ENCODE measurements around the gene TENT4A.
"Not testable (repeated sequence)": the region's sequence is repeated elsewhere in the genome, so short reads cannot be mapped to it uniquely, and the experiment has no call there.

TENT4A gene

DNA sequence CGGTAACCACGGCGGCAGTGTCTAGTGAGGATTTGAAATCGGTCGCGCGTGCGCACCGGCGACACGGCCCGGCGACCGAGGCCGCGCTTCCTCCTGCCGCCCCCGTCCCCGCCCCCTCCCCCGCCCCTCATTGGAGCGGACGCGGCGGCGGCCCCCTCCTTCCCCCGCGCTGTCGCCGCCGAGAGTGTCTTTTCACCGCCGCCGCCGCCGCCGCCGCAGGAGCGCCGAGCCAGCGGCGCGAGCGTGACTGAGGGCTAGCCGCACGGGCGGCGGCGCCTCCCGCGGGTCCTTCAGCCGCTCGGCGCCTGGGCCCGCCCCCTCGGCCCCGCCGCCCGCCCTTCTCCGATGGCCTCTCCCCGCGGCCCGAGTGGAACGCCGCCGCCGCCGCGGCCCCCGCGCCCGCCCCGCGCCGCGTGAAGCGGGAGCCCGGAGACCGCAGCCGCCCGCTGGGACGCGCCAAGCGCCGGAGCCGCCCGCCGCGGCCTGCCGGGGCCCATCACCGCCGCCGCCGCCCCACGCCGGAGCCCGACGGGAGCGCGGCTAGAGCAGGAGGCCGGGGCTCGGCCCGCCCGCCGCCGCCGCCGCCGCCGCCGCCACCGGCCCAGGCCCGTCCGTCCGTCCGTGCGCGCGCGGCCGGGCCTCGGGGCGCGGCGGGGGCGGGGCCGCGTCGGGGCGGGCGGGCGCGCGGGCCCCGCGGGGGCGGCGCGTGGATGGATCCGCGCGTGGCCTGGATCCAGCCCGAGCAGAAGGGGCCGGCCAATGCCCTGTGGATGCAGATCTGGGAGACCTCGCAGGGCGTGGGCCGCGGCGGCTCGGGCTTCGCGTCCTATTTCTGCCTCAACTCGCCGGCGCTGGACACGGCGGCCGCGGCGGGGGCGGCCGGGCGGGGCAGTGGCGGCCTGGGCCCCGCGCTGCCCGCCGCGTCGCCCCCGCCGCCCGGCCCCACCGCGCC, at the start of gene TENT4A:
Gene TENT4A (plus strand): TSS at position 159 of the 952 bp plus-strand sequence. CDS start 552 bp downstream, at position 711.
- DNase-seq: no peak

DNA sequence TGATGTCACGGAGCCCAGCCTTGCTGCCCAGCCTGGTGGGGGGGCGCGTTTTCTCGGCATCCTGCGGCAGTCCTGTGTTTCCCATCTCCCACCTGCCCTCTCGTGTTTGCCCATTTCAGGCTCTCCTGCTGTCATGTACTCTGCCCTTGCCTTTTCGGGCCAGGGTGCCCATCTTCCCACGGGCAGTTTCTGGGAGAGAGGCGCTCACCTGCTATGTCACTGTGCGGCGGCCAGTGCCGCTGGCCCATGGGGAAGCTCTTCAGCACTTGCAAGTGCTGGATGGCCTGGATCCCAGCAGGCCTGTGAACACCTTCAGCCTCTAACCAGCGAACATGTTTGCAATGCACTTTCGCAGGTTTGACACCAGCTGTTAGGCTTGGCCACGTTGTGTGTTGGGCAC, 46.5 kb upstream of the TENT4A start:
- DNase-seq: no peak

DNA sequence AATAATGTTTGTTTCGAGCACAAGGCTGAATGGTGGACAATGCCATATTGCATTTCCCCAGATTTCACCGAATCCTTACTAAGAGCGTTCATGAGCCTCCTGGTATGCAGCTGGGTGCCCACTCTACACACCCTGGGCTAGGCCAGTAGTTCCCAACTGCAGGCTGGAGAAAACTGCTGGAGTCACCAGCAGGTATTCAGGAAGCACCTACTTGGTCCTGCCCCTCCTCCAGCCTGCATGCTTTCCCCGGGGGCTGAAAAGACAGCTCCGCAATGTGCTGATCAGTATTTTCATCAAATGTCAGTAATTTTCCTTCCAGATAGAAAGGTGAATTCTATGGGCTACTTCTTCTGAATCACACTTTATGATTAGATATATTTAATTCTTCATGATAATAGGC, 45.6 kb upstream of the TENT4A start:
- DNase-seq: no peak

DNA sequence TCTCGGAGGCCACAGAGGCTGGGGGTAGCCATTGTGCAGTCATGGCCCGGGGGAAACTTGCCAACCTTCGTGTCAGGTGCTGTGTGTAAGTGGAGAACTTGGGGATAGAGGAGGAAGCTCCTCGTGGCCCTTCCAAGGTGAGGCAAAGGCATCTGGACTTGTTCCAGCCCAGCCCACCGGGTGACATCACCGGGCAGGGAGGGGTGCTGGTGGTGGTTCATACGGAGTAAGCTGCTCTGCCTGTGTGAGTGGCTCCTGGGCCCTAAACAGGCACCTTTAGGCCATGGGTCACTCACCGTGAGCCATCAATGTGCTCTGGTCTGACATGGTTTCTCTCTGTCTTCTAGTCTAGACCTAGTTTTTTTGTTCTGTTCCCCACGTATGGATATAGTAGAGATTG, 44.5 kb upstream of the TENT4A start:
- DNase-seq: not testable (repeated sequence)

DNA sequence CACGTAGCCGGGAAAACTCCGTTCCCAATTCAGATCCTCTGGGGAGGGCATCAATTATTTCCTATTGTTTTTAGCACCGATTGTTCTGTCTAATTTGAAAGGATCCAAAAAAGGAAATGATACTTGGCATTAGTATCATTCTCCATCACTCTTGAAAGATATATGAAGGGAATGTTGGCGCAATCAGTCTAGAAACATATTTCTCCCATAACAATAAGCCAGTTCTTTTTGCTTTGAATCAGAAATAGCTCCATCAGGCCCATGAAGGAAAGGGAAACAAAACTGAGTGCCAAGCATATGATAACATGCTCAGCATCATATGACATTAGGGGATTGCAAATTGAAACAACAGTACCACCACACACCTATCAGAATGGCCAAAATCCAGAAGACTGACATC, 40.2 kb upstream of the TENT4A start:
- no peak for DNase-seq

DNA sequence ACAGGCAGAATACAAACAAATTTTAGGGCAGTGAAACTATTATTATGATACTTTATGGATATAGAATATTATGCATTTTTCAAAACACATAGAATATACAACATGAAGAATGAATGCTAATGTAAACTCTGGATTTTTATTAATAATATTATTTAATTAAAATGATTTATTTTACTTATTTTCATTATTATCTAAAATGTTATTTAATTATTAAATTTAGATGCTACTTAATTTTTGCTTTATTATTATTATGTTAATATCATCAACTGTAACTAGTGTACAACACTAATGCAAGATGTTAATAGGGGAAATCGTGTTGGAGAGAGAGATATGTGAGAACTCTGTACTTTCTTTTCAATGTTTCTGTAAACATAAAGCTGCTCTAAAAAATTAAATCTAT, 39.3 kb upstream of the TENT4A start:
- no peak for DNase-seq

DNA sequence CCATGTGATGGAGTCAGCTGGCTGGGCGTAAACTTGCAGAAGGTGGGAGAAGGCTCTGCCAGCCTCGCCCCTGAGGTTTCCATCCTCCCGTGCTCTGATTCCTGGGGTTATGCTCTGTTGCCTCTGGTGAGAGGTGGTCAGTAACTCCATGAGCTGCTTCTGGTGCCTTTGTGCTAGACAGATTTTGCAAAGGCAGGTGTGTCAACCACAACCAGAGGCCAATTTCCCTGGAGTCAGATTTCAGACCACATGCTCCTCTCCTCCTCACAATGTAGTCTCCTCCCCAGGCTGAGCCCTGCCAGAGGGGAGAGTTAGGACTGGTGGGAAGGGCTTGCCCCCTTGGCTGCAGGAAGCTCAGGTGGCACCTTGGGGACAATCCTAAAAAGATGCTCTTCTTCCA, 38.8 kb upstream of the TENT4A start:
- no peak for DNase-seq

DNA sequence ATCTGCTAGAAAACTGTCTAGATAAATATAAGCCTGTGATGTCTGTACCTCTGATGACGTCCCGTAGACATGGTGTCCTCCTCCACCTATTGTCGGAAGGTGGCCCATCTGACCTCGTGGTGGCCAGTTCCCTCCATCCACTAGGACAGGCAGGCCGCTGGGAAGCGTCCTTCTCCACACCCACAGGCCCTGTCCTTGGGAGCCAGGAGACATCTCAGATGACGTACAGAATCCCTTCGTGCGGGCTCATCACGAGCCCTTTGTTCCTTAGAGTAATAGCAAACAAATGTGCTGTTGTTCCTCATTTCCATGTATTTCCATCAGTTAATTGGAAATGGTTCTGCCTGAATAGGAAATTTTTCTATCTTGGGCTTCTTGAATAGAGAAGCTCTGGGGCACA, 38.3 kb upstream of the TENT4A start:
- no peak for DNase-seq

DNA sequence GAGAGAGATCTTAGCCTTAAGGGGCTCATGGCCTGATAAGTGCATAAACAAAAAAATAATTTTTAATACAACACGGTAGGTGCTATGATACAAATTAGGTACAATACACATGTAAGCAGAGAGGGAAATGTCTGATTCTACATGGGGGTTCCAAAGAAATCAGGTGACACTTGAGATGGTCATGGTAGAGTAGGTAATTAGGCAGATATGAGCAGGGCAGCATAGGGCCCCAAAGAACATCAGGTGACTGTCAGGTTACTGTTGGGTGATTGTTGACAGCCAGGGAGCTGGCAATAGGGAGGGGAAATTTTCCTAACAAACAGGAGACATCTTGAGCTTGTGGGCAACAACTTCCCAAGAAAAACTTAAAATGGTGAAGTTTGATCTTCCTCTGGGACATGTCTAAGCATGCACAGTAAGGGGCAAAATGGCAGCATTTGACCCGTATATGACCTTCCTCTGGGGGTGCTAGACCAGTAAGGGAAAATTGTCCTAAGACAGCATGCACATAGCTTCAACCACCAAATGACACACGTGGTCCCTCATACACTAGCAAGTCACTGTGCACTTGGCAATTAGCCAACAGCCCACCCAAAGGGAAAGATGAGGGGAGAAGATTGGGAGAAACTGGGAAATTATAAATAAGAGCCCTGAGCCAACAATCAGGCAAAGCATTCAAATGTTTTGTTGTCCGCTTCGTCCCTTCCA, 37.3 kb upstream of the TENT4A start:
- no peak for DNase-seq

DNA sequence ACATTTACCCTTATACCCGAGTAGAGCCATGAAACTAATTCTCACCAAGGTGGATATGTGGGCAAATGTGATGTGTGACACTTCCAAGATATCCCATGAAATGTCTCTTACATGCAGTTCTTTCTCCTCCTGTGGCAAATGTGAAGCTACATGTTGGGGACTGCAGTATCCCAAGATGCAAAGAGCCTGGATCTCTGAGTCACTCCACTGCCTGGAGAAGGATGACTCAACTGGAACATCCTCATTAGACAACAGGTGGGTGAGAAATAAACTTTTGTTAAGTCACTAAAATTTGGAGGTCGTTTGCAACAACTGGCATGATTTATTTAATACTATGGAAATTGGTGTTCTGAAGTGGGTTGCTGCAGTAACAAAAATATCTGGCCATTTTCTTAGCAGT, 36.5 kb upstream of the TENT4A start:
- DNase-seq: peak; percentile 46

DNA sequence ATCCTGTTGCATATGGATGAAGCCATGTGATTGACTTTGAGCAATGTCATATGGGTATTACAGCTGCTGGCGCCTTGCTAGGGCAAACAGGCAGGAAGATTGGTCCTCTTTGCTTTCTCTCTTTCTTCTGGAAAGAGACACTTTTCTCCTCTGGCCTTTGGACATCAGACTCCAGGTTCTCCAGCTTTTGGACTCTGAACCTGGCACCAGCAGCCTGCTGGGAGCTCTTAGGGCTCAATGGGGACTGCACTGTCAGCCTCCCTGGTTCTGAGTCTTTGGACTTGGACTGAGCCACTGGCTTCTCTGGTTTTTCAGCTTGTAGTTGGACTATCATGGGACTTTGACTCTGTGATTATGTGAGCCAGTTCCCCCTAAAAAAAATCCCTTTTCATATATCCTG, 34.8 kb upstream of the TENT4A start:
- DNase-seq: no peak

DNA sequence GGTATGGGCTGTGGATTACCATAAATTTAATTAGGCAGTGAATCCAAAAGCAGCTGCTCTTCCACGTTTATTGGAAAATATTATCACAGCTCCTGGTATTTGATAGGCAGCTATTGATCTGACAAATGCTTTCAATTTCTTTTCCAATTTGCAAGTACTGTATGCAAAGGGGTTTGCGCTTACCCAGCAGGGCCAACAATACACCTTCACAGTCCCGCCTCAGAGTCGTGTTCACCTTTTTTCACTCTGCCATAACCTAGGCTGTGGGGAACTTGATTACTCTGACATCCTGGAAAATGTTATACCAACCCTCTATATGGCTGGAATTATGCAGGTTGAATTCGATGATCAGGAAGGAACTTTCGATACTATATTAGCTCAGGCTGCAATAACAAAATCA, 32.3 kb upstream of the TENT4A start:
- no peak for DNase-seq

DNA sequence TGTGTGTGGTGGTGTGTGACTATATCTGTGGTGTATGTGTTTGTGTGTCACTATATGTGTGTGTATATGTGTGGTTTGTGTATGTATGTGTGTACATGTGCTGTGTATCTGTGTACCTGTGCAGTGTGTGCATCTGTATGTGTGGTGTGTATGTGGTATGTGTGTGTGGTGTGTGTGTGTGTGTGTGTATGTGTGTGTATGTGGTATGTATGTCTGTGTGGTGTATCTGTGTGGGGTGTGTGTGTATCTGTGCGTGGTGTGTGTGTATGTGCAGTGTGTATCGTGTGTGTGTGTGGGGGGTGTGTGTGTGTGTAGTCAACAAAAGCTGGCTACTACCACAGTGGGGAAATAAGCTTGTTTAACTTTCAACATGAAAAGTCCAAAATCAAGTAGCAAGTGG, 31.6 kb upstream of the TENT4A start:
- no peak for DNase-seq

DNA sequence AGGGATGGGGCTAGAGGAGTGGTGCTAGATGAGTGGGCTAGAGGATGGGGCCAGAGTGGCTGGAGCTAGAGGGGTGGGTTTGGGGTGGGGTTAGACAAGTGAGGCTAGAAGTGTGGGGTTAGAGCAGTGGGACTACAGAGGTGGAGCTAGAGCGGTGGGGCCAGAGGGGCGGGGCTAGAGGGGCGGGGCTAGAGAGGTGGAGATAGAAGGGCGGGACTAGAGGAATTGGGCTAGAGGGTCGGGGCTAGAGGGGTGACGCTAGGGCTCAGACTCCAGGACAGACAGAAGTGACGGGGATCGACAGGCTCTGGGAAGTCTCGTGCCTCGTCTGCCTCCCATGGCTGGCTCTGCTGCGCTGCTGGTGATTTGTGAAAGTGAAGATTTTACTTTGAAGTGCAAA, 31.0 kb upstream of the TENT4A start:
- no peak for DNase-seq

DNA sequence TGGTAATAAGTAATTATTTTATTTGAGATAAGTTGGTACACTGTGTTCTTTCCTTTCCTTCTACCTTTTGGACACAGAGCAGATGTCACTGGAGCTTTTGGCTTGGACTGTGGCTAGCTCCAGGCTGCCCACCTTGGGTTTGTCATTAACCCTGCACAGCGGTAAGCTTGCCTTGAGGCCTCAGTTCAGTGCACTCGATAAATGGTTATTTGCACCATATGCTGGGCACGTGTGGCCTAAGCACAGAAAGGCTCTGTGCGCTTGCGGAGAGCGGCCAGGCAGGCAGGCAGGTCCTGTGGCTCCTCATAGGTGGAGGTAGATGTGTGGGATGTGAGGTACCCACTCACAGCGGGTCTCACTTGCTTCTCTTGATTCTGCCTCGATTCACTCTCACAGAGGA, 30.0 kb upstream of the TENT4A start:
- DNase-seq: no peak

DNA sequence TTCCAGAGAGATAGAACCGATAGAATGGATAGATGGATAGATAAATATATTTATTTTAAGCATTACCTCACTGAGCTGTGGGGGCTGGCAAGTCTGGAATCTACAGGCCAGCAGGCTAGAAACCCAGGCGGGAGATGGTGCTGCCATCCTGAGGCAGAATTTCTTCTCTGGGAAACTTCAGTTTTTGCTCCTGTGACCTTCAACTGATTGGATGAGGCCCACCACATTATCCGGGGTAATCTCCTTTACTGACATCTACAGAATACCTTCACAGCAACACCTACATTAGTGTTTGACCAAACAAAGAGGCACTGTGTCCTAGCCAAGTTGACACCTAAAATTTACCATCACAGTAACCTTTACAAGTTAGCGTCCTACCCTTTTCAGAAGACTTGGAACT, 29.2 kb upstream of the TENT4A start:
- no peak for DNase-seq

DNA sequence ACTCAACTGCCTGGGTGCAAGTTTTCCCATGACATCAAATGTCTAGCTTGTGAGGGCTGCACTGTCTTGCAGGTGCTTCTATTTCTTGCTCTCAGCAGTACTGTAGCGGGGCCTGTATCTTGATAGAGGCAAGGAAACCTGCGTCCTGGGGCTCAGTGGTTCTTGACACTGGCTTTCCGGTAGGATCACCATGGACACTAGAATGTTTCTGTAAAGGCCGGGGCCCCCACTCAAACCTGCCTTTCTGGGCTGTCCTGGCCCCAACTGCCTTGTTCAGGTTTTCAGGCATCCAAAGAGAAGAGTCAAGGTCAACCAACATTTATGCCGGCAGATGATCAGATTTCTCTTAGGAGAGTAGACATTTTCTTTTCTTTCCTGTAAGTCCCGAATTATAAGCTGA, 26.7 kb upstream of the TENT4A start:
- no peak for DNase-seq

DNA sequence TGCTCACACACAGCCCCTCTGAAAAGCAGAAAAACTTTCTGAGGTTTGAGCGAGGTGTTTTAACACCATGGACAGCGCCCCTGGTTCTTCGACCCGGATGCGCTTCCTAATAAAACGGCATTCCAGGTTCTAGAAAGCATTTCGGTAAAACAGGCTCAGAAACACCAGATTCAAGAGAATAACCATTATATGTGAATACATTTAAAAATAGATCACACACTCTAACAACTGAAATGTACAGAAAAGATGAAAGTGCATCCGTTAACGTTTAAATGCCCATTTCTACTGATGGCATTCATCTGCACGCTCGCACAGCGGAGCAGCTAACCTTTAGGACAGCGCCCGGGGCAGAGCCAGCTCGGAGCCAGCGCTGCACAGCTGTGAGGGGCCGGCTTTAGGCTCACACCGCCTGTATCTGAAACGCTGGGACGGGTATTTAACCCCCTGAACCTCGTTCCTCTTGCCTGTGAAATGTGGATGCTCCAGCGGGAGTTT, 26.3 kb upstream of the TENT4A start:
- peak; percentile 57 for DNase-seq

DNA sequence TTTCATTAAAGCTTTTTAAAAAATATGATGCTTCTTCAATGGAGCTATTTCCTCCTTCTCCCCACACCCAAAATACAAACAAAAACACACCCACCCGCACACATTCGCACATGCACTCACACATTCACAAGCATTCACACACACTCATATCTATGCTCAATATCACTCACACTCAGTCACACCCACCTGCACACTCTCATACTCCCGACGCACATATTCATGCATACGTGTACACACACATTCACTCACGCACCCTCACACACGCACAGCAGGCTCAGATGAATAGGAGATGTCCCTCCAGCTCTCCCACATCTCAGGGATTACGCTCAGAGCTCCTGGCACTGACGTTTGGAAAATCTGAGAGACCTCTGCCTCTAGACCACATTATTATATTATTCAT, 25.7 kb upstream of the TENT4A start:
- no peak for DNase-seq

DNA sequence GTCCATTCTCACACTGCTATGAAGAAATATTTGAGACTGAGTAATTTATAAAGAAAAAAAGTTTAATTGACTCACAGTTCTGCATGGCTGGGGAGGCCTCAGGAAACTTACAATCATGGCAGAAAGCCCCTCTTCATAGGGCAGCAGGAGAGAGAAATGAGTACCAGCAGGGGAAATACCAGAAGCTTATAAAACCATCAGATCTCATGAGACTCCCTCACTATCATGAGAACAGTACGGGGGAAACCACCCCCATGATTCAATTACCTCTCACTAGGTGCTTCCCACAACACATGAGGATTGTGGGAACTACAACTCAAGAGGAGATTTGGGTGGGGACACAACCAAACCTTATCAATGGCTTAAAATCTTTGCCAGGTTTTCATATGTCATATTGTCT, 20.3 kb upstream of the TENT4A start:
- DNase-seq: no peak

DNA sequence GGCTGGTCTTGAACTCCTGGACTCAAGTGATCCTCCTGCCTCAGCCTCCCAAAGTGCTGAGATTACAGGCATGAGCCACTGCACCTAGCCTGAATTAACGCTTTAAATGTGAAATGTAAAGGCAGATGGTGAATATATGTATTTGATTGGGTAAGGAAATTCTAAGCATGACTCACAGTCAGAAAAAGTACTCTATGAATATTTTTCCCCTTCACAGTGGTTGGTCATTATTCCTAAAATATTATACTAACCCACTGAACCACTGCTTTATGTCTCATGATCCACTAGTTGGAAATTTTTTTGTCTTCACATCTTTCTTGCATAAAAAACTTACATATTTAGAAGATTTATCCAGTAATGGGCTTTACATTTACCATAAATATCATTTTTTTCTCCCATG, 14.5 kb upstream of the TENT4A start:
- no peak for DNase-seq

DNA sequence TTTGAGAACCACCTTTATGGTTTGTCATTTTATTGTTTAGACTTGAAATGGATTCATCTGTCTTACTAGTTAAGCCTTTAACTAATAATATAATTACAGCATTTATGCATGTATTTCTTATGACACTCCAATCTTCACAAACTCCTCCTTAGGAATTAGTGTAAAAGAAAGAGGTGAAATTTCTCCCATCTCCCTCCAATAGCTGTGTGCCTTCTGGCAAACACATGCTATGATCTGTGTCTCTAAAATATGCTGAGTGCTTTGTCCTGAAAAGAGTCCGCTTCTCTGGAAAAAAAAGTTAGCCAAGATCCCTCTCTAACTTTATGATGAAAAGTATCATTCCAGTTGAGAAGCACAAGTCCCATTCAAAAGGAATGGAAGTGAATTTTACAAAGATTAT, 13.9 kb upstream of the TENT4A start:
- no peak for DNase-seq

DNA sequence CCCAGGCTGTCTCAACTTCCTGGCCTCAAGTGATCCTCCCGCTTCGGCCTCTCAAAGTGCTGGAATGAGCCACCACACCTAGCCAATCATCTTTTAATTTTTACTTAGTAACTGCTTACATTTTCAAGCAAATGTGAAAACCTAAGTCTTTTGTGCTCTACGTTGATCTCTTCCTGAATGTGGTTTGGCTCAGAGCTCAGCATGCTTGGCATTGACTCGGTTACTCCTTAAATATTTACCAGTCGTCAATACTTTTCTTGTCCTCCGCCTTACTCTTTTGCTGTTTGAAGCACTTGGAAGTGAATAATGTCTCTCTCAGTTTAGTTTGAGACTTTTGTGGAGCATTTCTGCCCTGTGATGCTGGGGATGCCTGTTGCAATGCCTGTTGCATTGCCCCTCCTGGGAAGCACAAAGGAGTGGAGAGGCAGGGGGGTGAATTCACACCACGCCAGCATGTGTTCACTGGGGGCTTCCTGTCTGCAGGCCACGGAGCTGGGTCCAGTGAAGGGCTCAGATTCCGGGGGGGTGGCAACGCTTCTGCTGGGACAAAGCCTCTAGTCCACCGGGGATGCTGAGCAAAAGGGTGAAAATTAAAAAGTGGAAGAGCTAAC, 13.1 kb upstream of the TENT4A start:
- DNase-seq: no peak
